Trophoblast cell (in vitro differentiated cells and primary cell): ENCODE results near the gene IMPG2.

ENCODE experiments used
- DNase-seq, 2 donors: peaks; one replicate each; pipeline ENCODE4 v3.0.0-alpha.2; 2016
- H2AFZ ChIP-seq: 2 replicates; pipeline ENCODE4 v1.6.1; 2013; ENCODE audit warnings: low read length, moderate library complexity, mild to moderate bottlenecking; ENCODE audit not compliant: insufficient read depth, poor library complexity
- H2AK5ac ChIP-seq: 2 replicates; pipeline ENCODE4 v1.6.1; 2013; ENCODE audit warnings: mild to moderate bottlenecking, low read length
- H2BK120ac ChIP-seq: 2 replicates; pipeline ENCODE4 v1.6.1; 2013; ENCODE audit warnings: low read length, mild to moderate bottlenecking, moderate library complexity; ENCODE audit not compliant: insufficient read depth, poor library complexity
- H2BK12ac ChIP-seq: 2 replicates; pipeline ENCODE4 v1.6.1; 2013; ENCODE audit warnings: mild to moderate bottlenecking, low read length, moderate library complexity
- H2BK5ac ChIP-seq: 2 replicates; pipeline ENCODE4 v1.6.1; 2013; ENCODE audit warnings: low read length, low read depth, moderate library complexity, mild to moderate bottlenecking; ENCODE audit not compliant: poor library complexity
- H3K14ac ChIP-seq: 2 replicates; pipeline ENCODE4 v1.6.1; 2013; ENCODE audit warnings: mild to moderate bottlenecking, low read length
- H3K18ac ChIP-seq: 2 replicates; pipeline ENCODE4 v1.6.1; 2013; ENCODE audit warnings: mild to moderate bottlenecking, low read length
- H3K23ac ChIP-seq: 2 replicates; pipeline ENCODE4 v1.6.1; 2013; ENCODE audit warnings: low read length
- H3K27ac ChIP-seq: 2 replicates; pipeline ENCODE4 v1.5.1; 2013; ENCODE audit warnings: low read depth, mild to moderate bottlenecking, inconsistent platforms, low read length, moderate library complexity
- H3K27me3 ChIP-seq: 2 replicates; pipeline ENCODE4 v1.6.1; 2013; ENCODE audit warnings: inconsistent platforms, mild to moderate bottlenecking, low read length, moderate library complexity; ENCODE audit not compliant: insufficient read depth
- H3K36me3 ChIP-seq, 2 experiments: 1 replicate in 1 of 2; 2 replicates in 1 of 2; pipeline ENCODE4 v1.6.1; 2013; ENCODE audit warnings: low read length in 2 of 2, mild to moderate bottlenecking in 2 of 2, moderate library complexity in 1 of 2; ENCODE audit not compliant: insufficient read depth in 2 of 2, control insufficient read depth in 1 of 2
- H3K4ac ChIP-seq: 2 replicates; pipeline ENCODE4 v1.6.1; 2013; ENCODE audit warnings: low read depth, mild to moderate bottlenecking, low read length, moderate library complexity
- H3K4me1 ChIP-seq, 2 experiments: 1 replicate in 1 of 2; 2 replicates in 1 of 2; pipeline ENCODE4 v1.6.1; 2013; ENCODE audit warnings: low read length in 2 of 2, mild to moderate bottlenecking in 2 of 2, moderate library complexity in 1 of 2; ENCODE audit not compliant: insufficient read depth in 2 of 2, control insufficient read depth in 1 of 2
- H3K4me2 ChIP-seq: 2 replicates; pipeline ENCODE4 v1.6.1; 2013; ENCODE audit warnings: inconsistent platforms, mild to moderate bottlenecking, low read length, moderate library complexity
- H3K4me3 ChIP-seq: 2 replicates; pipeline ENCODE4 v1.5.1; 2013; ENCODE audit warnings: mild to moderate bottlenecking, low read depth, low read length, inconsistent platforms
- H3K79me1 ChIP-seq: one replicate; pipeline ENCODE4 v1.6.1; 2013; ENCODE audit warnings: low read length
- H3K79me2 ChIP-seq: 2 replicates; pipeline ENCODE4 v1.6.1; 2013; ENCODE audit warnings: low read length, mild to moderate bottlenecking; ENCODE audit not compliant: control insufficient read depth, insufficient read depth, poor library complexity
- H3K9ac ChIP-seq: 2 replicates; pipeline ENCODE4 v1.6.1; 2013; ENCODE audit warnings: mild to moderate bottlenecking, low read length
- H3K9me3 ChIP-seq: 2 replicates; pipeline ENCODE4 v1.6.1; 2013; ENCODE audit warnings: low read depth, mild to moderate bottlenecking, control low read depth, inconsistent platforms, low read length; ENCODE audit not compliant: insufficient read depth
- H4K12ac ChIP-seq: 2 replicates; pipeline ENCODE4 v1.6.1; 2013; ENCODE audit warnings: low read depth, mild to moderate bottlenecking, low read length, moderate library complexity
- H4K8ac ChIP-seq: 2 replicates; pipeline ENCODE4 v1.6.1; 2013; ENCODE audit warnings: low read depth, mild to moderate bottlenecking, low read length, moderate library complexity
- H4K91ac ChIP-seq: one replicate; pipeline ENCODE4 v1.6.1; 2013; ENCODE audit warnings: low read depth, mild to moderate bottlenecking, low read length, moderate library complexity
- WGBS: extraction: QIAGEN DNeasy Blood & Tissue Kit; methylation state at CpG from one replicate; pipeline ENCODE4 v1.1.7; 2013; ENCODE audit warnings: missing lambda C conversion rate; ENCODE audit not compliant: insufficient read length, insufficient coverage; ENCODE audit errors: extremely low coverage; 5-methylcytosine and 5-hydroxymethylcytosine counted together

Gene IMPG2

DNA sequence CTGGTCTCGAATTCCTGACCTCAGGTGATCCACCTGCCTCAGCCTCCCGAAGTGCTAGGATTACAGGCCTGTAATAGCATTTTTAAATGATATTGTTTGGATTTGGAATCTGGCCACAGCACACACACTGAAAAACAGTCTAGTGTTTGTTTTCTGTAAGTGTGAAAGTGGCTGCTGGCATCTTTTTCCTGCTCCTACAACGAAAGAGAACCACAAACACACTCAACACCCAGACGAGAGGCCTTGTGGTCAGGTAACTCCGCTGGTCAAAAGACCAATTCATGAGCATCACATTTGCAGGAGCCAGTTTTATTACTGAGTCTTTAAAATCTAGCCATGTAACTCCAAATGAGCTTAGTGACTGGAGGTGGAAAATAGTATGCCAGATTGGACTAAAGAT, 50.2 kb downstream of the IMPG2 start:
- Histone ChIP-seq H3K27ac (no peak overlapping the region), H3K4ac (no peak overlapping the region), H3K18ac (no peak overlapping the region), H2AFZ (no peak overlapping the region), H2BK5ac (no peak overlapping the region), H3K14ac (no peak overlapping the region), H3K4me3 (no peak overlapping the region), H2BK12ac (no peak overlapping the region), H3K27me3 (no peaks in the 10 kb centered on the region), H4K8ac (no peak overlapping the region), H2BK120ac (no peak overlapping the region), H3K9ac (no peak overlapping the region), H3K36me3 (no peaks in the 10 kb centered on the region), H3K23ac (no peak overlapping the region), H3K9me3 (no peaks in the 10 kb centered on the region), H3K4me1 (no peaks in the 10 kb centered on the region), H3K79me1 (no peaks in the 10 kb centered on the region), H4K12ac (no peak overlapping the region), H3K4me2 (no peak overlapping the region), H2AK5ac (no peak overlapping the region), H3K79me2 (no peaks in the 10 kb centered on the region), H4K91ac (no peak overlapping the region)
- no CpG with 5 or more reads among the region's 5 CpGs for WGBS
- no peak for DNase-seq

- no peaks in the 10 kb centered on the region for H3K79me1 ChIP-seq
- H2BK12ac ChIP-seq: no peak overlapping the region
- no peaks in the 10 kb centered on the region for H3K79me2 ChIP-seq
- no peak overlapping the region for H2BK5ac ChIP-seq
- no peak overlapping the region for H3K4me3 ChIP-seq
- no peaks in the 10 kb centered on the region for H3K9me3 ChIP-seq
- no peaks in the 10 kb centered on the region for H3K36me3 ChIP-seq
- no peak overlapping the region for H3K14ac ChIP-seq
- H3K4ac ChIP-seq: no peak overlapping the region
- H2AFZ ChIP-seq: no peak overlapping the region
- no CpG with 5 or more reads among the region's 3 CpGs for WGBS
- H3K4me1 ChIP-seq: no peaks in the 10 kb centered on the region
- H2BK120ac ChIP-seq: no peak overlapping the region
- H3K23ac ChIP-seq: no peak overlapping the region
- H4K91ac ChIP-seq: no peak overlapping the region
- H4K12ac ChIP-seq: no peak overlapping the region
- no peak for DNase-seq
- no peak overlapping the region for H3K27ac ChIP-seq
- no peak overlapping the region for H3K4me2 ChIP-seq
- no peak overlapping the region for H3K9ac ChIP-seq
- H3K27me3 ChIP-seq: no peaks in the 10 kb centered on the region
- H2AK5ac ChIP-seq: no peak overlapping the region
- H3K18ac ChIP-seq: no peak overlapping the region
- no peak overlapping the region for H4K8ac ChIP-seq
These were observed 51.3 kb downstream of the IMPG2 start for GRCh38 chr3:101268971-101269671.

DNA sequence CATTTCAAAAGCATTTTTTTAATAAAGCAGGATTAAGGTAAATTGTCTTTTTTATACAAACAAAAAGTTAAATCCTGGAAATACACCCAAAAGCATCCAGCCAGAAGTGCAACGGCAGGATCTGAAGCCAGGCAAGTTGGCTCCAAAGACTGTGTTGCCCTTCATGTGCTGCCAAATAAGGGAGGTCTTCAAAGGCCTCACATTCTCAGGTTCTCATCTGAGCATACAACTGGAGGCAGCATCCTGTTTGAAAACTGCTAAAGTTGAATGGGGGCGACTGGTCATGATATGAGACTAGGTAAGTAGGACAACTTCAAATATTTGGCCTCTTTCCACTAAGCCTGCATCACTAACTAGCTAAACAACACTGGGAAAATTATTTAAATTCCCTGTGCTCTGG, 52.2 kb downstream of the IMPG2 start:
- Histone ChIP-seq H2AK5ac (no peak overlapping the region), H3K36me3 (no peaks in the 10 kb centered on the region), H3K9me3 (no peaks in the 10 kb centered on the region), H3K27me3 (no peaks in the 10 kb centered on the region), H3K4me3 (no peak overlapping the region), H3K27ac (no peak overlapping the region), H3K23ac (no peak overlapping the region), H4K91ac (no peak overlapping the region), H4K8ac (no peak overlapping the region), H2BK120ac (no peak overlapping the region), H3K18ac (no peak overlapping the region), H3K79me1 (no peaks in the 10 kb centered on the region), H3K9ac (no peak overlapping the region), H2BK5ac (no peak overlapping the region), H3K4ac (no peak overlapping the region), H3K4me2 (no peak overlapping the region), H3K14ac (no peak overlapping the region), H3K4me1 (no peaks in the 10 kb centered on the region), H4K12ac (peak overlapping the region; percentile 30), H3K79me2 (no peaks in the 10 kb centered on the region), H2AFZ (no peak overlapping the region), H2BK12ac (no peak overlapping the region)
- WGBS: no CpG with 5 or more reads among the region's 2 CpGs
- DNase-seq: no peak

GRCh38 chr3:101266566-101266965, 53.8 kb downstream of the IMPG2 start:
- Histone ChIP-seq H4K8ac (no peak overlapping the region), H3K18ac (no peak overlapping the region)

More at GRCh38 chr3:101266566-101266965, 53.8 kb downstream of the IMPG2 start:
- Histone ChIP-seq H4K12ac (no peak overlapping the region), H3K14ac (no peak overlapping the region), H3K9me3 (no peaks in the 10 kb centered on the region), H2BK12ac (no peak overlapping the region), H3K27me3 (no peaks in the 10 kb centered on the region), H3K4me2 (no peak overlapping the region), H4K91ac (no peak overlapping the region), H3K79me1 (no peaks in the 10 kb centered on the region), H3K4ac (no peak overlapping the region), H2BK120ac (no peak overlapping the region), H2BK5ac (no peak overlapping the region), H3K79me2 (no peaks in the 10 kb centered on the region), H3K9ac (no peak overlapping the region), H3K27ac (no peak overlapping the region), H2AFZ (no peak overlapping the region), H3K36me3 (no peaks in the 10 kb centered on the region), H3K4me1 (no peaks in the 10 kb centered on the region), H2AK5ac (no peak overlapping the region), H3K4me3 (no peak overlapping the region), H3K23ac (no peak overlapping the region)
- no peak for DNase-seq
